ENCODE measurements around the gene BAX.
A peak's percentile ranks its signal among the peaks of the same experiment; 100 is the strongest.
"Not testable (repeated sequence)": the region's sequence is repeated elsewhere in the genome, so short reads cannot be mapped to it uniquely, and the experiment has no call there.

The BAX gene

GRCh38 chr19:48954595-48955307, at the start of gene BAX:
Gene BAX (plus strand): TSS chr19:48954875. CDS start chr19:48954929, 54 bp downstream.
- DNase-seq (ENCODE audit: low read depth) = peak; percentile 99

GRCh38 chr19:48905664-48906063, 49.0 kb upstream of the BAX start:
- DNase-seq (ENCODE audit: low read depth) = no peak

- DNase-seq (ENCODE audit: low read depth) = no peak
Observed at GRCh38 chr19:48906324-48906723, 48.4 kb upstream of the BAX start.

- no peak for DNase-seq (ENCODE audit: low read depth)
Observed at GRCh38 chr19:48907671-48908070, 47.0 kb upstream of the BAX start.

GRCh38 chr19:48909424-48910077, 45.1 kb upstream of the BAX start:
- not testable (repeated sequence) for DNase-seq (ENCODE audit: low read depth)

- DNase-seq (ENCODE audit: low read depth) = no peak
Observed at GRCh38 chr19:48910803-48911202, 43.9 kb upstream of the BAX start.

GRCh38 chr19:48913114-48913889, 41.4 kb upstream of the BAX start:
- DNase-seq (ENCODE audit: low read depth) = no peak

GRCh38 chr19:48914181-48914580, 40.5 kb upstream of the BAX start:
- DNase-seq (ENCODE audit: low read depth) = no peak

GRCh38 chr19:48915757-48916156, 38.9 kb upstream of the BAX start:
- DNase-seq (ENCODE audit: low read depth) = no peak

- DNase-seq (ENCODE audit: low read depth) = no peak
Observed at GRCh38 chr19:48918071-48918470, 36.6 kb upstream of the BAX start.

- DNase-seq (ENCODE audit: low read depth) = no peak
Observed at GRCh38 chr19:48918801-48919247, 35.9 kb upstream of the BAX start.

- DNase-seq (ENCODE audit: low read depth) = not testable (repeated sequence)
Observed at GRCh38 chr19:48919271-48919670, 35.4 kb upstream of the BAX start.

- DNase-seq (ENCODE audit: low read depth) = no peak
Observed at GRCh38 chr19:48920949-48921348, 33.7 kb upstream of the BAX start.

GRCh38 chr19:48921721-48922500, 32.8 kb upstream of the BAX start:
- no peak for DNase-seq (ENCODE audit: low read depth)

GRCh38 chr19:48922548-48923490, 31.9 kb upstream of the BAX start:
- no peak for DNase-seq (ENCODE audit: low read depth)

- DNase-seq (ENCODE audit: low read depth) = no peak
Observed at GRCh38 chr19:48925240-48925843, 29.3 kb upstream of the BAX start.

- DNase-seq (ENCODE audit: low read depth) = not testable (repeated sequence)
Observed at GRCh38 chr19:48925890-48926289, 28.8 kb upstream of the BAX start.

GRCh38 chr19:48926909-48927308, 27.8 kb upstream of the BAX start:
- no peak for DNase-seq (ENCODE audit: low read depth)

GRCh38 chr19:48927692-48928091, 27.0 kb upstream of the BAX start:
- not testable (repeated sequence) for DNase-seq (ENCODE audit: low read depth)

Data from CMK (cell line).